BLaER1 (cell line): ENCODE data around the gene TSPAN2.

ENCODE experiments used
- H3K27ac ChIP-seq: shearing (Covaris generic); formaldehyde crosslinking; 2 replicates; pipeline ENCODE4 v1.8.1; 2022
- H3K27me3 ChIP-seq: shearing (Covaris generic); formaldehyde crosslinking; 2 replicates; pipeline ENCODE4 v1.8.1; 2022
- H3K36me3 ChIP-seq: shearing (Covaris generic); formaldehyde crosslinking; 2 replicates; pipeline ENCODE4 v1.8.1; 2022
- H3K4me1 ChIP-seq: shearing (Covaris generic); formaldehyde crosslinking; 2 replicates; pipeline ENCODE4 v1.8.1; 2022
- H3K4me2 ChIP-seq: shearing (Covaris generic); formaldehyde crosslinking; 2 replicates; pipeline ENCODE4 v1.8.1; 2022
- H3K4me3 ChIP-seq: shearing (Covaris generic); formaldehyde crosslinking; 2 replicates; pipeline ENCODE4 v1.8.1; 2022
- H3K9ac ChIP-seq: shearing (Covaris generic); formaldehyde crosslinking; 2 replicates; pipeline ENCODE4 v1.8.1; 2022
- H3K9me3 ChIP-seq: shearing (Covaris generic); formaldehyde crosslinking; 2 replicates; pipeline ENCODE4 v1.8.1; 2022
- H4K20me1 ChIP-seq: shearing (Covaris generic); formaldehyde crosslinking; 2 replicates; pipeline ENCODE4 v1.8.1; 2022
- Cebpa-rat ChIP-seq: shearing (Covaris generic); IDR thresholded peaks from 2 replicates; pipeline ENCODE4 v1.8.1; 2022

TSPAN2 gene

DNA sequence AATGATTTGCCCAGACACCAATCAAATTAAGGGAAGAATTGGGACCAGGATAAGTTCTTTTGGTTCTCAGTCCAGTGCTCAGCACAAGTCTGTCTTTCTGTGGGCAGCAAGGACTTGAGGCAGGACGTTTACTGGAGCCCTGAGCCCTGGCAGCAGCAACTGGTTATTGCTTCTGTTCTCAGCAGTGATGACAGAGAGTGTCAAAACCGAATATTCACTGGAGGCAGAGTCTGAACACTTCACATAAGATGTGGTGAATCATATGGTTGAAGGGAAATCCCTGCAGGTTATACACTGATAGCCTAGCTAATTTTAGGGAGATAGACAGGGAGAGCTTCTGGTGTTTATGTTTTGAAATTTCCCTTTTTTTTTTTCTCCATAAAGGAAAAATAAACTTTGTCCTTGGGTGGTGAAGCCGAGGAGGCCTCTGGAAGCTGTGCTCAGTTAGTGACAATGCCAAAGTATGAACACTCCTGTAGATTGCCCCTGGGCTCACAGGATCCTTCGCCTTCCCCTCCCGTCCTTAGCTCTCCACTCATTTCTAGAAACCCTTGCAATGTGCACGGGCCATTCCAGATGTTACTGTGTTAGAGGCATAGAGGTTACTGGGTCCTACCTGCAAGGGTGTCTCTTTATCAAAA, 26.3 kb upstream of the TSPAN2 start:
- H3K27me3 ChIP-seq = no peaks in the 10 kb centered on the region

GRCh38 chr1:115114308-115114707, 25.0 kb upstream of the TSPAN2 start:
- Histone ChIP-seq H3K9me3 (0 out of 2 replicates have a peak, but pooled peaks cover 7% of the 10 kb centered on the region), H3K4me2 (no peak overlapping the region), H3K4me3 (no peak overlapping the region), H3K4me1 (peaks cover 30% of the 10 kb centered on the region), H3K27me3 (no peaks in the 10 kb centered on the region), H3K9ac (no peak overlapping the region), H3K36me3 (no peaks in the 10 kb centered on the region), H3K27ac (no peak overlapping the region; the same call in 1 of the 2 replicates), H4K20me1 (no peaks in the 10 kb centered on the region)
- no peak for TF ChIP-seq Cebpa-rat

More for the DNA sequence above, 26.3 kb upstream of the TSPAN2 start:
- no peak for TF ChIP-seq Cebpa-rat
- Histone ChIP-seq H3K36me3 (no peaks in the 10 kb centered on the region), H3K4me3 (no peak overlapping the region), H3K9ac (no peak overlapping the region), H3K4me2 (peak overlapping the region; percentile 54), H3K9me3 (peaks cover 21% of the 10 kb centered on the region), H4K20me1 (no peaks in the 10 kb centered on the region), H3K4me1 (peaks cover 30% of the 10 kb centered on the region), H3K27ac (no peak overlapping the region)

DNA sequence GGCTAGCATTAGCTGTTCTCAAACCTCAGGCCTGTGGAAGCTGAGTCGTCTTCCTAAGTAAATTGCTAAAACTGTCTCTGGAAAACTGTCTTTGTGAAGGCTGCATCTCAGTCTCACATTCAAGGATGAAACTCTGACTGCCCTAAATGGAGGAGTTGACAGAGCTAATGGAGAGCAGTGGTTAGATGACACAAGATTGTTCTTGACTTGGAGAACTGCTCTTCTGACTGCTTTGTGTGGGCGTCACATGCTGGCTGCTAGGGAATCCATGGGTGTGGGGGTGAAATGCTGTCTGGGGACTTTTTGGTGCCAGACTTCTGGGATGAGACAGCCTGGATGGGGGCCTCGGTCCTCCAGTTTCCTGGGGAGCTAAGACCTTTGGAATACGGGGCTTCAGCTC, 24.5 kb upstream of the TSPAN2 start:
- no peak overlapping the region for H3K27ac ChIP-seq

GRCh38 chr1:115112496-115113375, 23.4 kb upstream of the TSPAN2 start:
- no peak overlapping the region for H3K4me3 ChIP-seq
- H3K27me3 ChIP-seq = no peaks in the 10 kb centered on the region
- no peaks in the 10 kb centered on the region for H3K36me3 ChIP-seq
- TF ChIP-seq Cebpa-rat = no peak
- H3K9me3 ChIP-seq = no peaks in the 10 kb centered on the region
- H3K27ac ChIP-seq = no peak overlapping the region
- H3K4me2 ChIP-seq = no peak overlapping the region
- H4K20me1 ChIP-seq = no peaks in the 10 kb centered on the region
- no peak overlapping the region for H3K9ac ChIP-seq
- peaks cover 25% of the 10 kb centered on the region for H3K4me1 ChIP-seq

More for the DNA sequence above, 24.5 kb upstream of the TSPAN2 start:
- Histone ChIP-seq H3K9me3 (0 out of 2 replicates have a peak, but pooled peaks cover 3% of the 10 kb centered on the region), H4K20me1 (no peaks in the 10 kb centered on the region), H3K4me2 (no peak overlapping the region), H3K36me3 (no peaks in the 10 kb centered on the region), H3K27me3 (no peaks in the 10 kb centered on the region), H3K4me3 (no peak overlapping the region), H3K4me1 (peaks cover 30% of the 10 kb centered on the region), H3K9ac (no peak overlapping the region)
- TF ChIP-seq Cebpa-rat = no peak

DNA sequence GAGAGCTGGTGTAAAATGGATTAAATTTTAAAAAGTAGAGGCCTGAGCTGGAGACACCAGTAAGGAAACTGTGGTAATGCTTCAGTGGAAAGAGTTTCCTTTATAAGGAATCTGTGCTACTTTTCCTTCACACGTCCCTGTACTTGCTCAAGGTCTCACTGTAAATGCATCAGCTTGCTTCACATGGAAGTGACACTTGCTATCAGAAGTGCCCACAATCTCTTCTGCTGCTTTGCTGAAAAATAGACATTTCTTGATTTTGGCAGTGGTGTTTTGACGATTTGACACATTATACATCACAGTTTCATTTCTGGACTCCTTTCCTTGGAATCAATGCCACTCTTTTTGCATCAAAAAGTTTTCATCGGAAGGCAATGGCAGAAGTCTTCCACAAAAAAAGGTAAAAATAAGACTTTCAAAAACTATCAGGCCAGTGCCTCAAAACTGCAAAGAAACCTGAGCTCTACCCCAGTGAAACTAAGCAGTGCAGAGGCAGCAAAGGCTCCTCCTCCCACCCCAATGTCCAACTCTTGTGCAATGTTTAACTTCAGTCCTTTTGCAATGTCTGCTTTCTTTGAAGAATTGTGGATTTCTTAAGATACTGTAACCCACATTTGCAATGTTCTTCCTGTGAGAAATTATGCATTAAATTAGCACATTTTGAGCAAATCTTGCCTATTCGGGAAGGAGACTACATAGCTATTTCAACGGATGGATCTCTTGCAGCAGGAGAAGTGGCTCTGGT, 18.4 kb upstream of the TSPAN2 start:
- H3K36me3 ChIP-seq = no peaks in the 10 kb centered on the region
- H3K27ac ChIP-seq = no peak overlapping the region
- no peaks in the 10 kb centered on the region for H3K27me3 ChIP-seq
- H3K4me1 ChIP-seq = peaks cover 2% of the 10 kb centered on the region
- H3K9me3 ChIP-seq = no peaks in the 10 kb centered on the region
- H4K20me1 ChIP-seq = no peaks in the 10 kb centered on the region
- no peak for TF ChIP-seq Cebpa-rat
- H3K9ac ChIP-seq = no peak overlapping the region
- H3K4me2 ChIP-seq = no peak overlapping the region
- no peak overlapping the region for H3K4me3 ChIP-seq

- Histone ChIP-seq H4K20me1 (no peaks in the 10 kb centered on the region), H3K4me3 (no peak overlapping the region), H3K9me3 (no peaks in the 10 kb centered on the region), H3K27ac (no peak overlapping the region), H3K27me3 (no peaks in the 10 kb centered on the region), H3K9ac (no peak overlapping the region), H3K36me3 (no peaks in the 10 kb centered on the region), H3K4me2 (no peak overlapping the region), H3K4me1 (peaks cover 5% of the 10 kb centered on the region)
- no peak for TF ChIP-seq Cebpa-rat
Observed at GRCh38 chr1:115105831-115106230, 16.5 kb upstream of the TSPAN2 start.

- Histone ChIP-seq H3K4me2 (peak overlapping the region; percentile 70), H3K9me3 (no peaks in the 10 kb centered on the region), H3K4me3 (peak overlapping the region; percentile 67), H3K9ac (peak overlapping the region; percentile 69), H3K27ac (peak overlapping the region; percentile 75), H3K36me3 (no peaks in the 10 kb centered on the region), H3K4me1 (peaks cover 45% of the 10 kb centered on the region), H3K27me3 (no peaks in the 10 kb centered on the region), H4K20me1 (no peaks in the 10 kb centered on the region)
- TF ChIP-seq Cebpa-rat = no peak
Observed at GRCh38 chr1:115099693-115100050, 10.4 kb upstream of the TSPAN2 start.

DNA sequence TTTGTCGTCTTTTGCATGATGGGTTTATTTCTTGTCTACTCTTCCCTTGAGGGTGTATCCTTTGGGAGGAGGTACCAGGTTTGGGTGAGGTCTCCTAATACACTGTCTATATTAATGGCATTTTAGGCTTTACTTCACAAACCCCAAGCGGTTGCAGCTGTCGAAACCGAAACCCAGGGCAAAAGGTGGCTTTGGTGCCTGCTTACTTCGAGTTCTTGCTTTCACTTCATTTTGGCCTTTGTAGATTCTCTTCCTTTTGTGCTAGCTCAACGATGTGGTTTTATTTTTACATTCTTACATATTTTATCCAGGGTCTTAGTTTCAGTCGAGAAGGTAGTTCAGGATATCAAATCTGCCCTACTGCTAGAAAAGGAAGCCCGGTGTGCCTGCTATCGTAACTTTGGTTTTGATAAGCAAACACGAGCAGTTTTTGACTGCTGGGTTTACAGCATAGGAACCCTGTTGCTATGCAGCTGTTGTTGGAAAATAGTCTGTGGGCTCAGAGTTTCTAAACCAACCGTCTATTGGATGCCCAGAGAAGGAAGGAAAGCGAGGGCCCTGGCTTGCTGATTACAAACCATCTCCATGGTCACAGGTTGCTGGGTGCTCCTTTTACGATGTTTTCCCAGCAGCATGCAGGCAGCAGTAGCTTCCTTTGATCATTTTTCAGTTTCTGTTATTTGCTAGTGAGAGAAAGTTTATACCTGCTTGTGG, 9.8 kb upstream of the TSPAN2 start:
- H3K9me3 ChIP-seq = no peaks in the 10 kb centered on the region
- peak overlapping the region; percentile 69 for H3K9ac ChIP-seq
- H3K4me3 ChIP-seq = peak overlapping the region; percentile 67

DNA sequence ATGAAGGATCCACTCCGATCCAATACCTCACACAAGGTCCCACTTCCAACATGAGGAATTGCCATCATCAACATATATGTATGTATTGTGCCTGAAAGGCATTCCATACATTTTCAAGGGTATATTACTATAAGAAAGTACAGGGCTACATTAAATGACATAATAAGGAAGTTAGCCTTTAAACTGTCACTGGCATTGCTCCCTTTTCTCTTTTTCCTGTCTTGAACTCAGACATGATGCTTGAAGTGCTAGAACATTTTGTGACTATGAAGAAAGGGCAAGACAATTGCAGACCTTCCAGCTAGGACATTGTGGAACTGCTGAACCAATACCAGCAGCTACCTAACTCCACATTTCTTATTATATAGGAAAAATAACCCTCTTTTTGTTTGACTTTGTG, 2.9 kb upstream of the TSPAN2 start:
- Histone ChIP-seq H3K27me3 (no peaks in the 10 kb centered on the region), H3K9ac (no peak overlapping the region), H3K4me1 (peaks cover 30% of the 10 kb centered on the region), H3K36me3 (no peaks in the 10 kb centered on the region), H3K4me2 (no peak overlapping the region), H3K9me3 (no peaks in the 10 kb centered on the region), H4K20me1 (no peaks in the 10 kb centered on the region), H3K4me3 (no peak overlapping the region), H3K27ac (no peak overlapping the region)
- TF ChIP-seq Cebpa-rat = no peak

More for the DNA sequence above, 9.8 kb upstream of the TSPAN2 start:
- Histone ChIP-seq H3K36me3 (no peaks in the 10 kb centered on the region), H3K27ac (peak overlapping the region; percentile 75), H3K27me3 (no peaks in the 10 kb centered on the region), H3K4me2 (peak overlapping the region; percentile 70), H3K4me1 (peaks cover 45% of the 10 kb centered on the region), H4K20me1 (no peaks in the 10 kb centered on the region)
- no peak for TF ChIP-seq Cebpa-rat
